HG03565 (cell line): ENCODE measurements around the gene HIPK2.

Experiments used
- ATAC-seq: cut with Tn5 transposase; IDR thresholded peaks from one replicate; pipeline ENCODE4 v1.9.1; 2021; ENCODE audit warnings: mild to moderate bottlenecking, moderate library complexity; ENCODE audit not compliant: unreplicated experiment

The HIPK2 gene

DNA sequence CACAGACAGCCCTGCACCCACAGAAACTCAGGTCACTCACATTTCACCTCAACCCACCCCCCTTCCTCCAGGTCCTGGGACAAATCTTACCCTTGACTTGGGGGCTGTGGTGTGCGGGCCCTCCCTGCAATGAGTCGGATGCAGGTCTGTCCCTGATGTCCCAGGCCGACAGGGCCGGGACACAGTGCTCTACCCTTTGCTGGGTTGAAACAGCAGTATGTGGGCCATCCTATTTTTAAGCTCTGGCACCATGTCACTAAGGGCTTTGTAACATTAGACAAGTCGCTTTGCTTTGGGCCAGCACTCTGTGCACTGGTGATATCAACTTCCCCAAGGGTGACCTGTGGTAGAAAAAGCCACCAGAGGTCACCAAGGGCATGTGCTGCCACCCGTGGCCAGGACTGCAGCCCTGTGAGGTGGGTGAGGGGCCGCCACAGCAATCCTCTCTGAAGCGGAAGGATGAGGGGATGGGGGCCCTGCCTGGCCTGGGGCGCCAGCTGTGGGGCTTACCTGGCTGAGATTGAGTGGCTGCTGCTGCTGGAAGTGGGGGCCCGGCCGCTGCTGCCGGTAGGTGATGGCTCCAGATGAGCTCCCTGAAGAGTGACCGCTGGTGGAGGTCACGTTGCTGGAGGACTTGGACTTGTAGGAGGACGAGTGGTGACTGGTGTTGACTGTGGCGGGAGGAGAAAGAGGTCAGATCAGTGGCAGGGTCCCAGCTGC lies 203.0 kb downstream of the HIPK2 start:
- ATAC-seq: no peak

DNA sequence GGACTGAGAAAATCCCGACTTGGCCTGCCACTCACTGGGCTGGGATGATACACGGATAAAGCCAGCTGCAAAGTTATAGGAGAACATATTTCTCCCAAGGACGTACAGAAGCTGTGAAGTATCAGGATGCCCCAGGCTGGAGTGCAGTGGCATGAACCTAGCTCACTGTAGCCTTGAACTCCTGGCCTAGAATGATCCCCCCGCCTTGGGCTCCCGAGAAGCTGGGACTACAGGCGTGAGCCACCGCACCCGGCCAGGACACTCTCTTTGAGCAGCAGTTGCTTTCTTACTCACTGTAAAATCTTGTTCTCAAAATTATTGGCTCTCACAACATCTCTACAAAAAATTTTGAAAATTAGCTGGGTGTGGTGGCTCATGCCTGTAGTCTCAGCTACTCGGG lies 203.9 kb downstream of the HIPK2 start:
- no peak for ATAC-seq

DNA sequence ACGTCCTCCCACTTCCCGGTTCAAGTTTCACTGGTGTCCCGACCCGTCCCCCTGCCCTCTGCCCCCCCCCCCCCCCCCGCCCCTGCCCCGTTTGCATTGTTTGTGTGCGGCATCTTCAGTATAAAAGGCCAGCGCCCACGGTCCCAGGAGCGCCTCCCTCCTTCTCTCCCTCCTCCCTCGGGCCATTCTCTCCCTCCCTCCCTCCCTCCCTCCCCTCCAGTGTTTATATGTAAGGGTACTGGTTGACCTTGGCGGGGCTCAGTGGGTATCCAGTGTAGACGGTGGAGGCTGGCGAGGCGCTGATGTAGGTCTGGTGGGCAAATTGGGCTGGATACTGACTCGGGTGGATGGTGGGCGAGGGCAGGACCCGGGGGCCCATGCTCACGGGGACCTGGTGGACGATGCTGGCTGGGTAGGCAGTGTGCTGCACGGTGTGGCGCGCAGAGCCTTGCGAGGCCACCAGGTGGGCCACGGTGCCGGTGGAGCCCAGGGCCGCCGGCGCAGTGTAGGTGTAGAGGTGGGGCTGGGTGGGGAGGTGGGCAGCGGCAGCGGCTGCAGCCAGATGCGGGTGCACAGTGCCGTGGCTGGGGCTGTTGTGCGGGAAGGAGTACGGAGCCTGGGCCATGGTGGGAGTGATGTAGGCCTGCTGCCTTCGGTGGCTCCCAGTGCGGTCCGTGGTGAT lies 205.0 kb downstream of the HIPK2 start:
- no peak for ATAC-seq

DNA sequence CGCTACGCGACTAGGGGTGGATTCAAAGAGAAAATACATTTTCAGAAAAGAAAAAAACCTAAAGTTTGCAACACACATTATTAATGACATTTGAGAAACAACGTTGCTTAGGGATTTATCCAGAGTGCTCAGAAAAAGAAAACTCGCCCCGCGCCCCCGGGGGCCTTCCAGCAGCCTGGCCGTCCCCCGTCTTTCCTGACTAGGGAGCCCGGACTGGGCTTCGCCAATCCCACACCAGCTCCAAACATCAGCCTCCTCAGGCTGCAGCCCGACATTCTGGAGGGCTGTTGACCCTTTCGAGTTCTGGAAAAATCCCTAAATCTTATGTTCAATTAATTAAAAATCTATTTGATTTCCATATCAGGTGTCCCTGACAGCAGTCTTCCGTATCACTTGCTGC lies 205.7 kb downstream of the HIPK2 start:
- no peak for ATAC-seq

DNA sequence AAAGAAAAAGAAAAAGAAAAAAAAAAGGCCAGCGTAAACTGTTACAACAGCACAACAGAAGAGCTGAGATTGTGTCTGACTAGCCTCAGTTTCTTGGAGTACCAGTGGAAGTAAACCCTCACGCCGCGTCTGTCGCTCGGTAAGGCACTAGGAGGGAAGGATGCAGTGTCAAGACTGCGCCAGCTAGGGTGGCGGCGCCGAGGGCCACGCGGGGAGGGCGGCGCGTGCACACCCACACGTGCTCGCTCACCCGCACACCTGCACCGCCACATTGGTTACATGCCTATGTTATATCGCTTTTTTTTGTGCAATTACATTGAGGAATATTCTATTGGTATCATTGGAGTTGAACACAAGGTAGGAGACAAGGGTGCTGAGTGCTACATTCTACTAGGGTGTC lies 206.1 kb downstream of the HIPK2 start:
- ATAC-seq: no peak

DNA sequence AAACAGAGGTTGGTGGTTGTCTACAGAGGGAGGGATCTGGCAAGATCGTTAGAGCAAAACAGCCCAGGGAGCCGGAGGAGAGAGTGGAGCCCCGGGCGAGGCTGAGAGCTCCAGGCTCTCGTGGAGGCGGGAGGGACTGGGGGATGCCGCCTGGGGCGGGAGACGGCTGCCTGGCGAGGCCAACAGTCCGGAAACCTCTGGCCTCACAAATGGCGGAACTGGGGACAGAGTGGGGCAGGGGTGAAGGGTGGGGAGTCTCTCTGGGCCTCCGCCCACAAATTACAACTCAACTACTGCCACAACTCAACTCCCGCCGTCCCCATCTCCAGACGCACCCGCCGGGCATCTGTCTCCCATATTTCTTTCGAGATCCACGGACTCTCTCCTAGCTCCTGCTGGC lies 206.6 kb downstream of the HIPK2 start:
- ATAC-seq: no peak

DNA sequence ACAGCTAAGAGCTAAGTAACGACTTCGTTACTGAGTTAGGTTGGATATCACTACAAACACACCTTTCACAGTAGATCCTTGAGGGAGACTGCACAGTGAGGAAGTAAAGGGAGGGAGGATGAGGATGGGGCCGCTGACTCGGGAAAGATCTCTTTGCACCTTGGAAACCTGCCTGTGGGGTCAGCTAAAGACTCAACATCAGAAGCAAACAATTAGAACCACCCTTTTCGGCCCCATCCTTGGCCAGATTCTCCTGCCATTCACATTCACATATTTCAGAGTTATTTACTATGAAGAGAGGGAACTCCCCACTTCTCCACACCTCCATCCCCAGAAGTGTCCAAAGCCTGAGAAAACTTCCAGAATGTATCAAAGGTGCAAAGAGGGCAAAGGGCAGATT lies 207.2 kb downstream of the HIPK2 start:
- ATAC-seq: no peak

DNA sequence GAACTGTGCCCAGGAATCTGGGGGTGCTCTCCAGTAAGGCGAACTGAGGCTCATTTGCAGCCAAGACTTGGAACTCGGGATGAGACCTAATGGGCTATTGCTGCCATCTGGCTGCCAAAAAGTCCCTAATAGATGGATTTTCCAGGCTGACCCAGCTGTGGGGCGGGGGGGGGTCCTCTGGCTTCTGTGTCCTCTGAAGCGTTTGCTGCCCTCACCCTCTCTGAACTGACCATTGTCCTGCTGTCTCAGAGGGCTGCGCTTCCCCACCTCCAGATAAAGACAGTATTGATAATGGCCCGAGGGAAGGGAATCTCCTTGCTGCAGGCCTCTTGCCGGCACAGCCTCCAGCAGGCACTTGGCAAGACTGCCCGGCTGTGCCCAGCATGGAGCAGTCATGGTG lies 207.7 kb downstream of the HIPK2 start:
- ATAC-seq: no peak

DNA sequence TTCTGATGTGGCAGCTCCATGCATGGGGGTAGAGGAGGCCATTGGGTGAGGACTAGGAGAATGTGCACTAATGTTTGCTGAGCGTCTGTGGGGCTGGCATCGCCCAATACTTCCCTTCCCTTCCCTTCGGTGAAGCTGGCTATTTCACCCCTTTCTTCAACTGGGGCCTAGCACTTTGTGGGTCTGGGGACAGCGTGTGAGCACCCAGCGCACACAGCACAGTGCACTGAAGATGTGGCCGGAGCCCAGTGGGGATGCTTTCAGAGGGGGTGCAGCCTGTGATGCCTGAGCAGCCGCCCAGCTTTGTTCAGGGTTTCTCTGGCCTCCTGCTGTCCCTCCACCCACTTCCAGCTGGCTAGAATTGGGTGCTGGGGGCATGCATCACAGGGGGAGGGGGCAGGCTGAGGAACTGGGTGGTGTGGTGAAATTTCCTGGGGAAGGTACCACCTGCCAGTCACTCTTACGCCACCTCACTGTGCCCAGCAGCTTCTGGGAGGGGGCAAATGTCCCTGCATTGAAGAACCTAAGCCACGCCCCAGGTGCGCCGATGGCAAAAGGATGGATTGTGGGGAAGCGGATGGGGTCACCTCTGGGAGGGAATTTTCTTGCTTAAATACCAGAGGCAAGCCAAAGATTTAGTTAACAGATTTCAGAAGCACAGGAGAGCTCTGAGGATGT lies 208.8 kb downstream of the HIPK2 start:
- no peak for ATAC-seq

DNA sequence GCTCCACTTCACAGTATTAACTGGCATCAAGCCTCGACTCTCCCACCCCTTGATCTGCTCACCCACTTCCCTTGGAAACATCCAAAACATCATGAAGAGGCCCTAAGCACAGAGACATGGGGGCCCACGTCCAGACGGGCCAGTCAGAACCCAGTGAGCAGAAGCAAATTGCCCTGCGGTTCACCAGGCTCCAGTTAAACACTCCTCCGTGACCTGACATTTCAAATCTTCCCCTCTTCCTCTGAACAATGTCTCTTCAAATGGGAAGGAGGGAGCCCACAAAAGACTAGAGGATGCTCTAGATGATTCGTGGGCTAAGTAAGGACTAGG lies 209.5 kb downstream of the HIPK2 start:
- ATAC-seq: no peak

DNA sequence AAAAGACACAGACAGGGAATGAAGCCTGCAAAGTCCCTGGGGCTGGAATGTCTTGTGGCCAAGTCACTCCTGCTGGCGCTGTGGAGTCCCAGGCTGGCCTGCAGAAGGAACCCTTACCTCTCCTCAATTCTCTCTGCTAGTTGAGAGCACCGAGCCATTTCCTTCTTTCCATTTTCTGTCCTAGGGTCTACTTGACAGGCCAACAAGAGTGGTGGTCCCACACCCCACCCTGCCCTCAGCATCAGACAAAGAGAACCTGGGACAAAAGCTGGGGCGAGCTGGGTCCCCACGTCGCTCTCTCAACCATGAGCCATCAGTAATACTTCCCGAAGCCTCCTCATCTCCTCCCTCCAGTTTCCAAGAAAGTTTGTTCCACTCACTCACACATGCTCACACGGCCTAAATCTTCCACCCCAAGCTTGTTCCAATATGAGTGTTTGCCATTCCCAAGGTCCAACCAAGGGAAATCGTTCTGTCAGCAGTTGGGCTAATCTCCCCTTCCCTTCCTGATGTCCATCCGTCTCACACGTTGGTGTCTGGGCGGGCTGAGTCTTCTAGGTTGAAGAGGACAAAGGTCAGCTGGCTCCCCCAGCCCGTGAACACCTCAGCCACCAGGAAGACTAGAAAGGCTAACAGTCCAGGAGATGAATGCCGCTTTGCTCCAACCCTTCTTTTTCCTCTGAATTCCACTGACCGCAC lies 210.0 kb downstream of the HIPK2 start:
- ATAC-seq: no peak

DNA sequence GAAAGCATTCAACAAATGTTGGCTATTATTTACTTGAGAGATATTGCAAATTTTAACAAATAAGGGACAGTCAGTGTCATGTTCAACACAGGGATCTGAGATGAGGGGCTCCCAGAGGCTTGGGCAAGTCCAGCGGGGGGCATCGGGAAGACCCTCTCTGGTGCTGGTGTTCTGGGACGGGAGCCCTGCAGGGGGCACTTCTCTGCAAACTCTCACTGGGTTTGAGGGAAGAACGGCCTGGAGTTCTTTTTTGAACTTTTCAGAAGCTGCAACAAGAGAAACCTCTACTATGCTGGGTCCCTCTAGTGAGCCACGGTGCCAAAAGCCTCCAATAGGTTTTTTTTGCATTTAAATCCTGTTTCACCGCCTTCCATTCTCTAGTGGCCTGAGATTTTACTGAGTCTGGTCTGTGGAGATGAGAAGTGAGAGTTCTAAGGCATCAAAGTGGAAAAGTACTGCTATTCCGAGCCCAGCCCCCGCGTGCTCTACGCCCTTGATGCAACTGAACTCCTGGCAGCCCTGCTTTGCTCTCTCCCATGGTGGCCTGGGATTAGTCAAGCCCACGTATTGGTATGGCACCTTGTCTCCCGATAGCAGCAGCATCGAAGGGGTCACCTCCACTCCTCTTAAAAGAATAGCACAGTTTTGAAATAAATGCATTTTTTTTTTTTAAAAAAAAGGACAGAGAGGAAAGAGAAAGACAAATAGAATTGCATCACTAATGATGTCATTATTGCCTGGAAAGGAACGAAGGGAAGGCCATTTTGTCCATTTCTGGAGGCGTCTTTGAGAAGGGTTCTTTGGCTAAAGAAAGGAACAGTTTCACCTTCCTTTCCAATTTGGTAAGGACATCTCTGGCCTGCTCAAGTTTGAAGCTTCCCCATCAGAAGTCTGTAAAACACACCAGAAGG lies 210.8 kb downstream of the HIPK2 start:
- ATAC-seq: no peak

DNA sequence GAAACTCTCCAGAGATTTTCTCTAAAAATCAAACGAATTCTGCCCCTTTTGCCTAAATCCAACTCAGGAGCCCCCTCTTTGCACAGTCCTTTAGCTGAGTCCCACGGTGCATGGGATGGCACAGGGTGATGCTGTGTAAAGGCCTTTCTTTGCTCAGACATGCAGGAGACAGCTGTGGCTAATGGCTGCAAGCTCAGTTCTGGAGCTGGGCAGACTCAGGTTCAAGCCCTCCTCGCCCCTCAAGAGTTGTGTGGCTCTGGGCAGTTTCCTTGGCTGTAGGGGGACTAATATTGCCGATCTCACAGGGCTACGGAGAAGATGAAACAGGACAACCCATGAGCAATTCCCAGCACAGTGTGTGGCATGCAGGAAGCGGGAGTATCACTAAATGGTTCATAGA lies 211.7 kb downstream of the HIPK2 start:
- no peak for ATAC-seq

DNA sequence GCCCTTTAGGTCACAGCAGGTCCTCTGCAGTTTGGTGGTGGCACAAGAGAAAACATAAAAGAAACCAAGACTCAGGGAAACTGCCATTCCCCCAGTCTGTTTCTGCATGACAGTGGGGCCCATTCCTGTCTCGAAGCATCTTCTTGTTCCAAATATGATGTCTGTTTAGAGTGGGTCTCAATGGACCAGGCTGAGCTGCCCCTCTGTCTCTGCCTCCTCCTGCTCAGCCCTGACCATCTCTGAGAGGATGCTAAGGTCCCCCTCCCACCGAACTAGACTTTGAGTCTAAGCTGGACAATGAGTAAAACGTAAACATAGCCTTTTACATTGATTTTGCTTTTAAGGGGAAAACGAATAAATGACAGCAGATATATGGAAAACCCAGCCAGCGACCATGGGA lies 213.9 kb downstream of the HIPK2 start:
- ATAC-seq: no peak

DNA sequence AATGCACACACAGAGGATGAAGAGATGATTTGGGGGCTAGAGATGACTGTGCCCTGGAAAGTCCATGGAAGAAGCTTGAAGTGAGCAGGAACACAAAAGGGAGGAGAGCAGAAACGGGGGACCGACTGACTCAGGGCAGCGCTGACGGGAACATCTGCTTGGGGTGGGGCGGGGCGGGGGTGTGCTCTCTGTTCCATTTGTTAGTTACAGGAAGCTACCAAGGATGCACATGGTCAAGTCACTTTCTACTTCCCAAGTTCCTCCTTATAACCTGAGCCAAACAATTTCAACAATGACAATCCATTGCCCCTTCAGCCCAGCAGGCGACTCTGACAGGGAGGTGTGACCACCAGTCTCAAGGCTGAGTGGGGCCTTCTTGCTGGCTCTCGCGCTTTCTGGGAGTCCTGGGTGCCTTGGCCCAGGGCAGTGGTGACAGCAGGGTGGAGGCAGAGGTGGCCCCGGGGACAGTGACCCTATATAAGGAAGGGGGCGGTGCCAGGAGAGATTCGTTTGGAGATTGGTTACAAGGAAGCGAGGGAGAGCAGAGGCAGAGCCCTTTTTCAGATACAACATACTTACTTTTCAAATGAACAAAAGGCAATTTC lies 214.7 kb downstream of the HIPK2 start:
- no peak for ATAC-seq

DNA sequence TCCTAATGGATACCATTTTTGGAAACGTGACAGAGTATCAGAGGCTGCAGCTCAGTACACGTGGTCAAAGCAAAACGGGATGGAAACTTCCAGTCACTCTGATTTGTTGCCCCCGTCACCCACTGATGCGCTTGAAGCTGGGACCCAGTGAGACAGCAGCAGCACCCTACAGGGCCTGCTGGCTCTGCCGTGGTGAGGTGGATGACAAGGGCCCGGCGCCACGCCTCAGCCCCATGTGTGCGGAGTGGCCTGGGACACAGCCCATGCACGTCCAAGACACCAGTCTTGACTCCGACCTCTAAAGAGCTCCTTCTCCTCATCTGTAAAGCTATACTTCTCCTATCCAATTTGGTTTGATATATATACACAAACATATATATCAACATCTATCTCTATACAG lies 215.3 kb downstream of the HIPK2 start:
- no peak for ATAC-seq

DNA sequence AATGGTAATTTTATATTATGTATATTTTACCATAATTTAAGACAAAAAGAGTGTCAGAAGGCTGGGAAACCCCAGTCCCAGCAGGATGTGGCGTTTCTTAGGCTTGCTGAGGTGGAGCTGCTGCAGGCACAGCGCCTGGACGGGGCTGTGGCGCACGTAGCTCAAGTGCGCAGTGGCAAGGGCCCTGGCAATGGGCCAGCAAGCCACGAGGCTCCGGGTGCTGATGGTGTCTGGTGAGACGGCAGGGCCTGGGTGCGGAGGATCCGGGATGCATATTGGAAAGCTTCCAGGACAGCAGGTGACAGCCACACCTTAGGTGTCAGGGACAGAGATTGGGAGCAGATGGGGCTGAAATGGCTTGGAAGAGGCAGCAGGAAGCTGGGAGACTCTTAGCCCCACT lies 217.1 kb downstream of the HIPK2 start:
- ATAC-seq: no peak

DNA sequence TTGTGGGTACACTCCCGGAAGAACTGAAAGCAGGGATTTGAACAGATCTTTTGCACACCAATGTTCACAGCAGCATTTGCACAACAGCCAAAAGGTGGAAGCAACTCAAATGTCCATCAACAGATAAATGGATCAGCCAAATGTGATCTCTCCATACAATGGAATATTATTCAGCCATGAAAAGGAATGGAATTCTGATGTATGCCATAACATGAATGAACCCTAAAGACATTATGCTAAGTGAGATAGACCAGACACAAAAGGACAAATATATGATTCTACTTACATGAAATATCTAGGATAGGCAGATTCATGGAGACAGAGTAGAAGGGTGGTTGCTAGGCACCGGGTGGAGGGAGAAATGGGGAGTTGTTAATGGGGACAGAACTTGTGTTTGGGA lies 217.6 kb downstream of the HIPK2 start:
- no peak for ATAC-seq

DNA sequence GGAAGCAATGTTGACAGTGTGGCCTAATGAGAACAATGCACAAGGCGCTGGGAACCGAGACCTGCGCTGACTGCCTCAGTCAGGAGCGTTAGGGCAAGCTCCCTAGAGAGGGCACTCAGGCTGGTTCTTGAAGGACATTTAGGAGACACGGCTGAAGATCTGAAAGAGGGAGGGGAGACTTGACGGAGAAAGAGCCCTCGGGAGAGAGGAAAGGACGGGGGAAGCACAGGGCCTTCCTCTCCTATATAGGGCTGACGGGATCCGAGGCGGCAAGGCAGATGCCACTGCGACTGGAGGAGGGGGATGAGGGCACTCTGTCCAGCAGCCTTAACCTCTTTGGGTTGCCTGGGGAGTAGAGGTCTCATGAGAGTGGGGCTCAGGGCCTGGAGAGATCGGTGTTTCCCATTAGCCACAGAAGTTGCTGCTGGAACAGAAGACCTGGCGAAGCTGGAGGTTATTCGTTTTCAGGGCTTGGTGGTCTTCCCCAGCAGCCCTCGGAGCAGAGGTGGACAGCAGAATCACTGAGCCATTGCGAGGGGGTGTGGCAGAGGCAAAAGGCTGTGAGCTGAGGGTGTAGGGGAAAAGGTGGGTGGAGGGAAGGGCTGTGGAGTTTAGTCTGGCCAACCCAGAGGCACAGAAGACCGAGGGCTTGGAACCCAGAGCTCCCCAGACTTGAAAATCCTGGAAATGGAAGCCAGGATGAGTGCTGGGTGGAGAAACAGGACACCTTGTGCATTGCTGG lies 218.3 kb downstream of the HIPK2 start:
- no peak for ATAC-seq
